ENCODE data around the gene KRTAP10-1.

DNA sequence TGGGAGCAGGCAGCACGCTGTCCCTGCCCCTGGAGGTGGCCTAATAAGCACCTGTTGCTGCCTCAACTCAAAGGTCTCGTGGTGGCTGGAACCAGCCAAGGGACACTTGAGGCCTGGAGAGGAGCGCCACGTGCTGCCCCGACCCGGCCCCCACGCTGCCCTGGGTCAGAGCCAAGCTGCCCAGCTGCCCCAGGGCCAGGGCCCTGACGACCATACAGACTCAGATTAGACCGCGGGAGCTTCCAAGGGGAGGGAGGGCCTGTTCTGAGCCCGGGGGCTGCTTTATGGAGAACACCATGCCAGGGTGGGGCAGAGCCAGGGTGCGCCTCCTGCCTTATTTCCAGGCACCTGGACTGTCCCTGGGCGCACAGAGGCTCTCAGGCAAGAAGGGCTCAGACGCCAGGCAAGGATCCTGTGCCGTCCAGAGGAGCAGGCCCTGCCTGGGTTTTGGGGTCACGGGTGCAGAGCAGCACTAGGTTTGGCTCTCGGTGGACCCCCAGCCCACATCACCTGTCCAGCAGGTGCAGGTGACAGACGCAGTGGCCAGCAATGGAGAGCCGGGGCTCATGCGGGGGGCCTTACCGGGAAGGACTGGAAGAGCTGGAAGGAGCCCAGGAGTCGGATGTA, 18.6 kb downstream of the KRTAP10-1 start:
- TF ChIP-seq, protein P1, sequence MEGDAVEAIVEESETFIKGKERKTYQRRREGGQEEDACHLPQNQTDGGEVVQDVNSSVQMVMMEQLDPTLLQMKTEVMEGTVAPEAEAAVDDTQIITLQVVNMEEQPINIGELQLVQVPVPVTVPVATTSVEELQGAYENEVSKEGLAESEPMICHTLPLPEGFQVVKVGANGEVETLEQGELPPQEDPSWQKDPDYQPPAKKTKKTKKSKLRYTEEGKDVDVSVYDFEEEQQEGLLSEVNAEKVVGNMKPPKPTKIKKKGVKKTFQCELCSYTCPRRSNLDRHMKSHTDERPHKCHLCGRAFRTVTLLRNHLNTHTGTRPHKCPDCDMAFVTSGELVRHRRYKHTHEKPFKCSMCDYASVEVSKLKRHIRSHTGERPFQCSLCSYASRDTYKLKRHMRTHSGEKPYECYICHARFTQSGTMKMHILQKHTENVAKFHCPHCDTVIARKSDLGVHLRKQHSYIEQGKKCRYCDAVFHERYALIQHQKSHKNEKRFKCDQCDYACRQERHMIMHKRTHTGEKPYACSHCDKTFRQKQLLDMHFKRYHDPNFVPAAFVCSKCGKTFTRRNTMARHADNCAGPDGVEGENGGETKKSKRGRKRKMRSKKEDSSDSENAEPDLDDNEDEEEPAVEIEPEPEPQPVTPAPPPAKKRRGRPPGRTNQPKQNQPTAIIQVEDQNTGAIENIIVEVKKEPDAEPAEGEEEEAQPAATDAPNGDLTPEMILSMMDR (conservative IDR thresholded peaks at IDR 0.05; ENCODE audit: low read depth, low read length), result no peak
- TF ChIP-seq EZH2 (IDR thresholded peaks at IDR 0.05; ENCODE audit: borderline replicate concordance, low read depth, low read length, poor library complexity, severe bottlenecking), result no peak

Data from A673 (cell line).